HEK293 (cell line): ENCODE data around the gene ING1.

Experiments
- BCL11A ChIP-seq: fragments of 450-650 bp; formaldehyde crosslinking; IDR thresholded peaks from 2 replicates; pipeline ENCODE4 v1.5.1; 2016; ENCODE audit warnings: low read depth, missing biosample characterization, missing genetic modification characterization
- SETDB1 ChIP-seq: IDR thresholded peaks from one replicate; pipeline ENCODE4 v1.6.1; 2017; ENCODE audit warnings: mild to moderate bottlenecking, low read length, moderate library complexity, mixed read lengths; ENCODE audit not compliant: insufficient read length
- TCF7L2 ChIP-seq: IDR thresholded peaks from 2 replicates; pipeline ENCODE4 v1.6.1; 2011; ENCODE audit warnings: low read depth, mild to moderate bottlenecking, inconsistent platforms, low read length, moderate library complexity, borderline replicate concordance
- YY1 ChIP-seq: fragments of 450-650 bp; formaldehyde crosslinking; IDR thresholded peaks from 2 replicates; pipeline ENCODE4 v1.5.1; 2018; ENCODE audit warnings: missing biosample characterization, missing genetic modification characterization
- ZBTB10 ChIP-seq: fragments of 450-650 bp; formaldehyde crosslinking; IDR thresholded peaks from 2 replicates; pipeline ENCODE4 v1.5.1; 2016; ENCODE audit warnings: missing biosample characterization, missing genetic modification characterization
- ZNF19 ChIP-seq: fragments of 450-650 bp; formaldehyde crosslinking; IDR thresholded peaks from 2 replicates; pipeline ENCODE4; 2016; ENCODE audit warnings: missing biosample characterization, missing genetic modification characterization, low read depth
- ZNF274 ChIP-seq, 2 experiments: fragments of 200-500 bp in 1 of 2; fragments of 450-650 bp in 1 of 2; sonication (Bioruptor generic) in 1 of 2; formaldehyde crosslinking in 1 of 2; IDR thresholded peaks; 2 replicates each; pipeline versions ENCODE4 v1.5.1 to v1.6.1; 2014 to 2016; ENCODE audit warnings: borderline replicate concordance in 1 of 2, inconsistent platforms in 1 of 2, low read length in 1 of 2, missing biosample characterization in 1 of 2, missing genetic modification characterization in 1 of 2
- ZNF501 ChIP-seq: fragments of 450-650 bp; formaldehyde crosslinking; IDR thresholded peaks from 2 replicates; pipeline ENCODE4 v1.5.1; 2016; ENCODE audit warnings: missing biosample characterization, missing genetic modification characterization
- TF ChIP-seq, protein P1 (sequence below): fragments of 450-650 bp; formaldehyde crosslinking; IDR thresholded peaks from 2 replicates; pipeline ENCODE4 v1.5.1; 2016; ENCODE audit warnings: missing biosample characterization, missing genetic modification characterization
- TF ChIP-seq, protein P2 (sequence below): fragments of 450-650 bp; formaldehyde crosslinking; IDR thresholded peaks from 2 replicates; pipeline ENCODE4 v1.5.1; 2016; ENCODE audit warnings: missing biosample characterization, missing genetic modification characterization
- TF ChIP-seq, protein P3 (sequence below): fragments of 450-650 bp; formaldehyde crosslinking; IDR thresholded peaks from 2 replicates; pipeline ENCODE4 v1.5.1; 2016; ENCODE audit warnings: missing biosample characterization, missing genetic modification characterization
- TF ChIP-seq, protein P4 (sequence below): fragments of 450-650 bp; formaldehyde crosslinking; IDR thresholded peaks from 2 replicates; pipeline ENCODE4; 2016; ENCODE audit warnings: missing biosample characterization, missing genetic modification characterization
- TF ChIP-seq, protein P5 (sequence below): fragments of 450-650 bp; formaldehyde crosslinking; IDR thresholded peaks from 2 replicates; pipeline ENCODE4 v1.5.1; 2016; ENCODE audit warnings: missing biosample characterization, missing genetic modification characterization

- TF ChIP-seq, protein P1, sequence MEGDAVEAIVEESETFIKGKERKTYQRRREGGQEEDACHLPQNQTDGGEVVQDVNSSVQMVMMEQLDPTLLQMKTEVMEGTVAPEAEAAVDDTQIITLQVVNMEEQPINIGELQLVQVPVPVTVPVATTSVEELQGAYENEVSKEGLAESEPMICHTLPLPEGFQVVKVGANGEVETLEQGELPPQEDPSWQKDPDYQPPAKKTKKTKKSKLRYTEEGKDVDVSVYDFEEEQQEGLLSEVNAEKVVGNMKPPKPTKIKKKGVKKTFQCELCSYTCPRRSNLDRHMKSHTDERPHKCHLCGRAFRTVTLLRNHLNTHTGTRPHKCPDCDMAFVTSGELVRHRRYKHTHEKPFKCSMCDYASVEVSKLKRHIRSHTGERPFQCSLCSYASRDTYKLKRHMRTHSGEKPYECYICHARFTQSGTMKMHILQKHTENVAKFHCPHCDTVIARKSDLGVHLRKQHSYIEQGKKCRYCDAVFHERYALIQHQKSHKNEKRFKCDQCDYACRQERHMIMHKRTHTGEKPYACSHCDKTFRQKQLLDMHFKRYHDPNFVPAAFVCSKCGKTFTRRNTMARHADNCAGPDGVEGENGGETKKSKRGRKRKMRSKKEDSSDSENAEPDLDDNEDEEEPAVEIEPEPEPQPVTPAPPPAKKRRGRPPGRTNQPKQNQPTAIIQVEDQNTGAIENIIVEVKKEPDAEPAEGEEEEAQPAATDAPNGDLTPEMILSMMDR (tag by site-specific recombination) = no peak
- TF ChIP-seq ZNF19 (tag by site-specific recombination) (no peak), SETDB1 (no peak), ZNF501 (no peak), BCL11A (tag by site-specific recombination) (no peak), ZBTB10 (tag by site-specific recombination) (no peak), YY1 (tag by site-specific recombination) (no peak), TCF7L2 (no peak), ZNF274 (IDR thresholded peaks at IDR 0.05; ENCODE audit: low read length) (no peak), ZNF274 (tag by site-specific recombination; IDR thresholded peaks at IDR 0.05; ENCODE audit: borderline replicate concordance) (no peak)
- TF ChIP-seq, protein P2, sequence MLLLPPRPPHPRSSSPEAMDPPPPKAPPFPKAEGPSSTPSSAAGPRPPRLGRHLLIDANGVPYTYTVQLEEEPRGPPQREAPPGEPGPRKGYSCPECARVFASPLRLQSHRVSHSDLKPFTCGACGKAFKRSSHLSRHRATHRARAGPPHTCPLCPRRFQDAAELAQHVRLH (tag by site-specific recombination) = no peak
- TF ChIP-seq, protein P3, sequence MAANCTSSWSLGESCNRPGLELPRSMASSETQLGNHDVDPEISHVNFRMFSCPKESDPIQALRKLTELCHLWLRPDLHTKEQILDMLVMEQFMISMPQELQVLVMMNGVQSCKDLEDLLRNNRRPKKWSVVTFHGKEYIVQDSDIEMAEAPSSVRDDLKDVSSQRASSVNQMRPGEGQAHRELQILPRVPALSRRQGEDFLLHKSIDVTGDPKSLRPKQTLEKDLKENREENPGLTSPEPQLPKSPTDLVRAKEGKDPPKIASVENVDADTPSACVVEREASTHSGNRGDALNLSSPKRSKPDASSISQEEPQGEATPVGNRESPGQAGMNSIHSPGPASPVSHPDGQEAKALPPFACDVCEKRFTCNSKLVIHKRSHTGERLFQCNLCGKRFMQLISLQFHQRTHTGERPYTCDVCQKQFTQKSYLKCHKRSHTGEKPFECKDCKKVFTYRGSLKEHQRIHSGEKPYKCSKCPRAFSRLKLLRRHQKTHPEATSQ = no peak
- TF ChIP-seq, protein P4, sequence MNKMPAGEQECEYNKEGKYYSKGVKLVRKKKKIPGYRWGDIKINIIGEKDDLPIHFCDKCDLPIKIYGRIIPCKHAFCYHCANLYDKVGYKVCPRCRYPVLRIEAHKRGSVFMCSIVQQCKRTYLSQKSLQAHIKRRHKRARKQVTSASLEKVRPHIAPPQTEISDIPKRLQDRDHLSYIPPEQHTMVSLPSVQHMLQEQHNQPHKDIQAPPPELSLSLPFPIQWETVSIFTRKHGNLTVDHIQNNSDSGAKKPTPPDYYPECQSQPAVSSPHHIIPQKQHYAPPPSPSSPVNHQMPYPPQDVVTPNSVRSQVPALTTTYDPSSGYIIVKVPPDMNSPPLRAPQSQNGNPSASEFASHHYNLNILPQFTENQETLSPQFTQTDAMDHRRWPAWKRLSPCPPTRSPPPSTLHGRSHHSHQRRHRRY (tag by site-specific recombination) = no peak
- TF ChIP-seq, protein P5, sequence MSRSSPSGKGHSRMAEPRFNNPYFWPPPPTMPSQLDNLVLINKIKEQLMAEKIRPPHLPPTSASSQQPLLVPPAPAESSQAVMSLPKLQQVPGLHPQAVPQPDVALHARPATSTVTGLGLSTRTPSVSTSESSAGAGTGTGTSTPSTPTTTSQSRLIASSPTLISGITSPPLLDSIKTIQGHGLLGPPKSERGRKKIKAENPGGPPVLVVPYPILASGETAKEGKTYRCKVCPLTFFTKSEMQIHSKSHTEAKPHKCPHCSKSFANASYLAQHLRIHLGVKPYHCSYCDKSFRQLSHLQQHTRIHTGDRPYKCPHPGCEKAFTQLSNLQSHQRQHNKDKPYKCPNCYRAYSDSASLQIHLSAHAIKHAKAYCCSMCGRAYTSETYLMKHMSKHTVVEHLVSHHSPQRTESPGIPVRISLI = no peak
Observed at GRCh38 chr13:110772091-110772984, 58.8 kb downstream of the ING1 start.
